H9 (cell line): Measurements from ENCODE around the gene ICE2. TPM values are rescaled to one million over a fixed set of nuclear protein-coding genes. Genes with fewer than 3 reads are reported as not detected.

ENCODE experiments used
- DNase-seq: peaks from one replicate; pipeline ENCODE4 v3.0.0-alpha.2; 2017
- H2AFZ ChIP-seq: one replicate; pipeline ENCODE4 v1.6.1; 2013; ENCODE audit warnings: mild to moderate bottlenecking, low read length, control low read depth, moderate library complexity
- H2AK5ac ChIP-seq: 2 replicates; pipeline ENCODE4 v1.6.1; 2013; ENCODE audit warnings: low read length, control low read depth, mixed read lengths; ENCODE audit not compliant: insufficient read length
- H2BK120ac ChIP-seq: one replicate; pipeline ENCODE4 v1.6.1; 2013; ENCODE audit warnings: low read depth, mild to moderate bottlenecking, low read length, control low read depth, inconsistent platforms; ENCODE audit not compliant: poor library complexity, severe bottlenecking
- H2BK12ac ChIP-seq: 2 replicates; pipeline ENCODE4 v1.6.1; 2013; ENCODE audit warnings: low read length, control low read depth, mixed read lengths, low read depth; ENCODE audit not compliant: insufficient read length
- H2BK15ac ChIP-seq: 2 replicates; pipeline ENCODE4 v1.6.1; 2013; ENCODE audit warnings: low read depth, low read length, control low read depth
- H2BK20ac ChIP-seq: one replicate; pipeline ENCODE4 v1.6.1; 2013; ENCODE audit warnings: low read depth, mild to moderate bottlenecking, low read length, control low read depth, inconsistent platforms; ENCODE audit not compliant: poor library complexity, severe bottlenecking
- H2BK5ac ChIP-seq: 2 replicates; pipeline ENCODE4 v1.6.1; 2013; ENCODE audit warnings: low read length, control low read depth, mixed read lengths; ENCODE audit not compliant: insufficient read length
- H3K14ac ChIP-seq: 2 replicates; pipeline ENCODE4 v1.6.1; 2013; ENCODE audit warnings: low read length, control low read depth; ENCODE audit not compliant: insufficient read depth
- H3K18ac ChIP-seq: 2 replicates; pipeline ENCODE4 v1.6.1; 2013; ENCODE audit warnings: low read depth, mild to moderate bottlenecking, mixed read lengths, low read length, control low read depth; ENCODE audit not compliant: insufficient read length
- H3K23ac ChIP-seq: 2 replicates; pipeline ENCODE4 v1.6.1; 2013; ENCODE audit warnings: low read length, control low read depth, mixed read lengths, low read depth; ENCODE audit not compliant: insufficient read length
- H3K23me2 ChIP-seq: 2 replicates; pipeline ENCODE4 v1.6.1; 2013; ENCODE audit warnings: low read depth, mild to moderate bottlenecking, mixed read lengths, low read length, control low read depth; ENCODE audit not compliant: insufficient read length, poor library complexity, severe bottlenecking
- H3K27ac ChIP-seq: 2 replicates; pipeline ENCODE4 v1.5.1; 2013; ENCODE audit warnings: low read length, control low read depth, mixed read lengths, low read depth; ENCODE audit not compliant: insufficient read length
- H3K27me3 ChIP-seq: 2 replicates; pipeline ENCODE4 v1.6.1; 2013; ENCODE audit warnings: low read length, control low read depth, inconsistent platforms; ENCODE audit not compliant: insufficient read depth
- H3K4ac ChIP-seq: 2 replicates; pipeline ENCODE4 v1.6.1; 2013; ENCODE audit warnings: low read depth, mild to moderate bottlenecking, control low read depth, inconsistent platforms, low read length, moderate library complexity
- H3K4me1 ChIP-seq: 2 replicates; pipeline ENCODE4 v1.6.1; 2013; ENCODE audit warnings: low read length, control low read depth, inconsistent platforms; ENCODE audit not compliant: insufficient read depth
- H3K4me2 ChIP-seq: 2 replicates; pipeline ENCODE4 v1.6.1; 2013; ENCODE audit warnings: low read length, control low read depth, mixed read lengths; ENCODE audit not compliant: insufficient read length, insufficient read depth
- H3K56ac ChIP-seq: 2 replicates; pipeline ENCODE4 v1.6.1; 2013; ENCODE audit warnings: low read depth, mild to moderate bottlenecking, mixed read lengths, low read length, control low read depth; ENCODE audit not compliant: insufficient read length
- H3K79me1 ChIP-seq: 2 replicates; pipeline ENCODE4 v1.6.1; 2013; ENCODE audit warnings: low read depth, mild to moderate bottlenecking, moderate library complexity, low read length, control low read depth, inconsistent platforms; ENCODE audit not compliant: insufficient read depth, poor library complexity, severe bottlenecking
- H3K79me2 ChIP-seq: 2 replicates; pipeline ENCODE4 v1.6.1; 2013; ENCODE audit warnings: low read length, control low read depth, inconsistent platforms; ENCODE audit not compliant: insufficient read depth
- H3K9ac ChIP-seq: 2 replicates; pipeline ENCODE4 v1.6.1; 2013; ENCODE audit warnings: low read length, control low read depth, mixed read lengths; ENCODE audit not compliant: insufficient read length; ENCODE audit errors: extremely low read depth
- H3K9me3 ChIP-seq: one replicate; pipeline ENCODE4 v1.6.1; 2013; ENCODE audit warnings: low read depth, low read length, inconsistent platforms; ENCODE audit not compliant: control insufficient read depth
- H3T11ph ChIP-seq: one replicate; pipeline ENCODE4 v1.6.1; 2013; ENCODE audit warnings: mild to moderate bottlenecking, low read length, control low read depth, inconsistent platforms
- H4K20me1 ChIP-seq: one replicate; pipeline ENCODE4 v1.6.1; 2013; ENCODE audit not compliant: control insufficient read depth, insufficient read length, insufficient read depth
- H4K5ac ChIP-seq: 2 replicates; pipeline ENCODE4 v1.6.1; 2013; ENCODE audit warnings: low read depth, mild to moderate bottlenecking, mixed read lengths, low read length, control low read depth; ENCODE audit not compliant: insufficient read length
- H4K8ac ChIP-seq: replicated peaks from 2 replicates; pipeline ENCODE4 v1.6.1; 2013; ENCODE audit warnings: low read length, control low read depth, mixed read lengths, low read depth; ENCODE audit not compliant: insufficient read length
- H4K91ac ChIP-seq: 2 replicates; pipeline ENCODE4 v1.6.1; 2013; ENCODE audit warnings: low read depth, mild to moderate bottlenecking, moderate library complexity, mixed read lengths, low read length, control low read depth; ENCODE audit not compliant: insufficient read length
- H3K27ac Mint-ChIP-seq, 3 experiments: 2 replicates in 2 of 3; 3 replicates in 1 of 3; pipeline ENCODE4 v1.8.0; 2020 to 2021; ENCODE audit warnings: mixed read lengths in 3 of 3, mild to moderate bottlenecking in 1 of 3, moderate library complexity in 1 of 3
- H3K27me3 Mint-ChIP-seq: 2 replicates; pipeline ENCODE4 v1.8.0; 2021; ENCODE audit warnings: low read depth, mild to moderate bottlenecking, moderate library complexity, mixed read lengths
- H3K36me3 Mint-ChIP-seq, 3 experiments: 2 replicates in 2 of 3; 3 replicates in 1 of 3; pipeline ENCODE4 v1.8.0; 2020 to 2021; ENCODE audit warnings: low read depth in 3 of 3, mixed read lengths in 3 of 3; ENCODE audit not compliant: insufficient read depth in 1 of 3
- H3K4me1 Mint-ChIP-seq, 2 experiments: 2 replicates each; pipeline ENCODE4 v1.8.0; 2020; ENCODE audit warnings: mixed read lengths in 2 of 2
- H3K4me3 Mint-ChIP-seq, 2 experiments: 2 replicates in 1 of 2; 3 replicates in 1 of 2; pipeline ENCODE4 v1.8.0; 2020 to 2021; ENCODE audit warnings: mild to moderate bottlenecking in 2 of 2, mixed read lengths in 2 of 2, moderate library complexity in 1 of 2
- H3K9me3 Mint-ChIP-seq, 2 experiments: 2 replicates in 1 of 2; 3 replicates in 1 of 2; pipeline ENCODE4 v1.8.0; 2020; ENCODE audit warnings: mild to moderate bottlenecking in 2 of 2, mixed read lengths in 2 of 2, moderate library complexity in 1 of 2
- CTCF ChIP-seq: fragments of 200-600 bp; sonication (generic); conservative IDR thresholded peaks from 3 replicates; pipeline ENCODE4 v1.8.0; 2021; ENCODE audit warnings: antibody characterized with exemption, mild to moderate bottlenecking
- WGBS: extraction: QIAGEN DNeasy Blood & Tissue Kit; methylation state at CpG from one replicate; pipeline ENCODE4 v1.1.7; 2013; ENCODE audit warnings: missing lambda C conversion rate, low lambda C conversion rate, mixed read lengths; ENCODE audit not compliant: insufficient read length; ENCODE audit errors: extremely low coverage; 5-methylcytosine and 5-hydroxymethylcytosine counted together
- total RNA-seq: library from RNA; stranded (reverse); gene quantifications from 2 replicates; pipeline ENCODE4 v1.2.1, GENCODE V29; 2021

The ICE2 gene
- total RNA-seq, 1 experiment from 2014 or later = 76.3 TPM

GRCh38 chr15:60480888-60481287 is 1.9 kb upstream of the ICE2 start:
- no peaks in the 10 kb centered on the region for H3K27me3 ChIP-seq
- H3K14ac ChIP-seq = no peak overlapping the region
- Mint-ChIP-seq H3K4me1 (peaks cover 32 to 33% of the 10 kb centered on the region in 2 experiments), H3K27ac (no peak overlapping the region), H3K4me3 (no peak overlapping the region), H3K27me3 (no peaks in the 10 kb centered on the region), H3K9me3 (no peaks in the 10 kb centered on the region), H3K36me3 (peaks cover 0 to 4% (median 3%) of the 10 kb centered on the region in 3 experiments; a peak in 2 of 7 replicates)
- no peak overlapping the region for H4K8ac ChIP-seq
- H3K79me2 ChIP-seq = peaks cover 4% of the 10 kb centered on the region; the same call in 1 of the 2 replicates
- H3K23me2 ChIP-seq = peaks cover 11% of the 10 kb centered on the region
- H3K4me1 ChIP-seq = no peaks in the 10 kb centered on the region; the same call in 1 of the 2 replicates
- no peak overlapping the region for H2AK5ac ChIP-seq
- H3K23ac ChIP-seq = no peak overlapping the region
- no peak overlapping the region for H2BK20ac ChIP-seq
- no peak overlapping the region for H3K27ac ChIP-seq
- H3K4ac ChIP-seq = no peak overlapping the region
- no peak overlapping the region for H3K4me2 ChIP-seq
- H2BK5ac ChIP-seq = no peak overlapping the region
- no peak for DNase-seq
- H3K56ac ChIP-seq = no peak overlapping the region
- H2BK120ac ChIP-seq = no peak overlapping the region
- H2BK12ac ChIP-seq = no peak overlapping the region
- H3K9me3 ChIP-seq = no peaks in the 10 kb centered on the region
- H3K9ac ChIP-seq = no peak overlapping the region
- no peak overlapping the region for H4K91ac ChIP-seq
- no peak overlapping the region for H2BK15ac ChIP-seq
- no peak for TF ChIP-seq CTCF
- H4K5ac ChIP-seq = no peak overlapping the region
- no peaks in the 10 kb centered on the region for H4K20me1 ChIP-seq
- no peak overlapping the region for H3T11ph ChIP-seq
- peaks cover 3% of the 10 kb centered on the region for H3K79me1 ChIP-seq
- WGBS = no CpG with 5 or more reads among the region's 3 CpGs
- H3K18ac ChIP-seq = no peak overlapping the region
- H2AFZ ChIP-seq = no peak overlapping the region
